IMR-90 (cell line): ENCODE data around the gene IL22. TPM values are rescaled to one million over a fixed set of nuclear protein-coding genes. Genes with fewer than 3 reads are reported as not detected.

Experiments
- ATAC-seq: fragments of 200-7000 bp; cut with Tn5 transposase; 2 replicates; pipeline ENCODE4 v1.9.1; 2020; ENCODE audit warnings: low read depth, mild to moderate bottlenecking, moderate library complexity
- BruUV-seq: library from RNA; stranded (reverse); fragments of 400-500 nt; replicated peaks from 2 replicates; lab custom pipeline; 2021; lab: Mats Ljungman, UMichigan
- CTCF ChIA-PET: fragments of 300-600 bp; formaldehyde crosslinking; extraction: SDS; loops from one replicate; lab custom pipeline; 2021; ENCODE audit warnings: antibody characterized with exemption; lab: Yijun Ruan, JAX
- POLR2A ChIA-PET: fragments of 300-600 bp; sonication (Branson Sonifier 250); formaldehyde crosslinking; loops from one replicate; lab custom pipeline; 2022; ENCODE audit warnings: antibody characterized with exemption; ENCODE audit not compliant: unreplicated experiment; lab: Charles Lee
- DNase-seq: peaks from one replicate; pipeline ENCODE4 v3.0.0; 2013
- H2AFZ ChIP-seq: replicated peaks from 2 replicates; pipeline ENCODE3; 2013; ENCODE audit warnings: low read length, mild to moderate bottlenecking; ENCODE audit not compliant: poor library complexity
- H2AK5ac ChIP-seq: 2 replicates; pipeline ENCODE4 v1.6.1; 2013; ENCODE audit warnings: low read depth, low read length, inconsistent platforms
- H2AK9ac ChIP-seq: replicated peaks from 2 replicates; pipeline ENCODE3; 2013; ENCODE audit warnings: mild to moderate bottlenecking, low read depth, low read length, moderate library complexity; ENCODE audit not compliant: poor library complexity
- H2BK120ac ChIP-seq: 2 replicates; pipeline ENCODE4 v1.6.1; 2013; ENCODE audit warnings: low read depth, low read length, inconsistent platforms
- H2BK15ac ChIP-seq: 3 replicates; pipeline ENCODE4 v1.6.1; 2013; ENCODE audit warnings: low read depth, low read length, inconsistent platforms
- H2BK20ac ChIP-seq: 2 replicates; pipeline ENCODE4 v1.6.1; 2013; ENCODE audit warnings: low read depth, mild to moderate bottlenecking, inconsistent platforms, low read length, moderate library complexity
- H2BK5ac ChIP-seq: 2 replicates; pipeline ENCODE4 v1.6.1; 2013; ENCODE audit warnings: mild to moderate bottlenecking, low read depth, low read length, inconsistent platforms; ENCODE audit not compliant: poor library complexity, severe bottlenecking
- H3K14ac ChIP-seq: replicated peaks from 2 replicates; pipeline ENCODE4 v1.6.1; 2013; ENCODE audit warnings: low read depth, low read length, inconsistent platforms
- H3K18ac ChIP-seq: 2 replicates; pipeline ENCODE4 v1.6.1; 2013; ENCODE audit warnings: low read depth, low read length, control low read depth
- H3K23ac ChIP-seq: 2 replicates; pipeline ENCODE4 v1.6.1; 2013; ENCODE audit warnings: low read depth, low read length, inconsistent platforms
- H3K27ac ChIP-seq: 2 replicates; pipeline ENCODE4 v1.5.1; 2013; ENCODE audit warnings: mild to moderate bottlenecking, control low read depth, low read length; ENCODE audit not compliant: insufficient read depth
- H3K27me3 ChIP-seq: 2 replicates; pipeline ENCODE4 v1.6.1; 2013; ENCODE audit warnings: low read length; ENCODE audit not compliant: control insufficient read depth, insufficient read depth
- H3K36me3 ChIP-seq: 2 replicates; pipeline ENCODE4 v1.6.1; 2013; ENCODE audit warnings: low read length, mixed read lengths; ENCODE audit not compliant: control insufficient read depth, insufficient read depth
- H3K4ac ChIP-seq: 2 replicates; pipeline ENCODE4 v1.6.1; 2013; ENCODE audit warnings: low read depth, low read length, inconsistent platforms
- H3K4me1 ChIP-seq: 2 replicates; pipeline ENCODE4 v1.6.1; 2013; ENCODE audit warnings: low read length, mixed read lengths; ENCODE audit not compliant: control insufficient read depth, insufficient read depth
- H3K4me2 ChIP-seq: 2 replicates; pipeline ENCODE4 v1.6.1; 2013; ENCODE audit warnings: low read depth, mild to moderate bottlenecking, control low read depth, low read length, moderate library complexity
- H3K4me3 ChIP-seq: 2 replicates; pipeline ENCODE4 v1.5.1; 2013; ENCODE audit warnings: low read depth, mild to moderate bottlenecking, control low read depth, low read length, moderate library complexity; ENCODE audit not compliant: insufficient read depth
- H3K56ac ChIP-seq: 2 replicates; pipeline ENCODE4 v1.6.1; 2013; ENCODE audit warnings: low read length, inconsistent platforms; ENCODE audit not compliant: insufficient read depth; ENCODE audit errors: extremely low read depth
- H3K79me1 ChIP-seq, 2 experiments: 2 replicates each; pipeline ENCODE4 v1.6.1; 2013; ENCODE audit warnings: low read length in 2 of 2, inconsistent platforms in 1 of 2, low read depth in 1 of 2
- H3K9ac ChIP-seq: 2 replicates; pipeline ENCODE4 v1.6.1; 2013; ENCODE audit warnings: low read depth, low read length, control low read depth
- H3K9me1 ChIP-seq: 2 replicates; pipeline ENCODE4 v1.6.1; 2013; ENCODE audit warnings: low read length, inconsistent platforms; ENCODE audit not compliant: insufficient read depth
- H3K9me3 ChIP-seq: 2 replicates; pipeline ENCODE4 v1.6.1; 2013; ENCODE audit warnings: low read length; ENCODE audit not compliant: control insufficient read depth, insufficient read depth
- H4K20me1 ChIP-seq: 2 replicates; pipeline ENCODE4 v1.6.1; 2013; ENCODE audit warnings: low read length, inconsistent platforms; ENCODE audit not compliant: insufficient read depth
- H4K5ac ChIP-seq: 2 replicates; pipeline ENCODE4 v1.6.1; 2013; ENCODE audit warnings: mild to moderate bottlenecking, low read depth, low read length, control low read depth
- H4K8ac ChIP-seq, 2 experiments: 2 replicates each; pipeline ENCODE4 v1.6.1; 2013; ENCODE audit warnings: low read depth in 2 of 2, low read length in 2 of 2, control low read depth in 1 of 2, inconsistent platforms in 1 of 2
- H4K91ac ChIP-seq: 2 replicates; pipeline ENCODE4 v1.6.1; 2013; ENCODE audit warnings: low read depth, low read length, inconsistent platforms; ENCODE audit not compliant: insufficient read depth
- CHD1 ChIP-seq: IDR thresholded peaks from 2 replicates; pipeline ENCODE4 v1.6.1; 2012; ENCODE audit warnings: low read depth, low read length, improper control_type of control experiment
- FOS ChIP-seq: fragments of 150-350 bp; IDR thresholded peaks from 2 replicates; pipeline ENCODE4 v1.6.1; 2016; ENCODE audit warnings: low read depth, low read length
- MAZ ChIP-seq: IDR thresholded peaks from 2 replicates; pipeline ENCODE4 v1.6.1; 2012; ENCODE audit warnings: low read depth, mild to moderate bottlenecking, low read length, improper control_type of control experiment, moderate library complexity, borderline replicate concordance
- POLR2A ChIP-seq: IDR thresholded peaks from 2 replicates; pipeline ENCODE4 v1.6.1; 2012; ENCODE audit warnings: mild to moderate bottlenecking, low read depth, low read length
- RAD21 ChIP-seq: IDR thresholded peaks from 2 replicates; pipeline ENCODE4 v1.6.1; 2012; ENCODE audit warnings: low read length, improper control_type of control experiment
- RCOR1 ChIP-seq: IDR thresholded peaks from 2 replicates; pipeline ENCODE4 v1.6.1; 2012; ENCODE audit warnings: mild to moderate bottlenecking, low read length, improper control_type of control experiment; ENCODE audit not compliant: insufficient replicate concordance
- WGBS, 2 experiments: methylation state at CpG; one replicate each; pipeline versions ENCODE4 v1.1.5 to v1.1.7; 2013; ENCODE audit warnings: missing lambda C conversion rate in 2 of 2; ENCODE audit not compliant: insufficient read length in 1 of 2; ENCODE audit errors: extremely low coverage in 2 of 2; 5-methylcytosine and 5-hydroxymethylcytosine counted together
- dilution Hi-C: fragments of 300-500 bp; cut with HindIII; formaldehyde crosslinking; loops from one replicate; pipeline ENCODE4 v1.14.3; 2018; ENCODE audit warnings: low sequenced_read_pairs; ENCODE audit not compliant: unreplicated experiment
- in situ Hi-C: fragments of 300-500 bp; cut with MboI; formaldehyde crosslinking; loops from 3 replicates; pipeline ENCODE4 v1.14.3; 2019; ENCODE audit warnings: low sequenced_read_pairs, inconsistent platforms, mixed read lengths
- intact Hi-C: fragments of 100-400 bp; cut with micrococcal nuclease; formaldehyde crosslinking; loops from 2 replicates; pipeline ENCODE4 v1.10.0; 2022
- polyA plus RNA-seq, 3 experiments: library from polyadenylated mRNA; depleted of rRNA; stranded (reverse); fragments of >200 nt; gene quantifications; 2 replicates each; pipeline ENCODE4 v1.2.3, GENCODE V29; 2012; ENCODE audit warnings: low replicate concordance in 1 of 3
- total RNA-seq: library from RNA; depleted of rRNA; stranded (reverse); fragments of >200 nt; gene quantifications from 2 replicates; pipeline ENCODE4 v1.2.3, GENCODE V29; 2012

IL22 gene
- total and polyA plus RNA-seq, 2 of the 4 experiments (the other 2 are of a cell fraction) = not detected

DNA sequence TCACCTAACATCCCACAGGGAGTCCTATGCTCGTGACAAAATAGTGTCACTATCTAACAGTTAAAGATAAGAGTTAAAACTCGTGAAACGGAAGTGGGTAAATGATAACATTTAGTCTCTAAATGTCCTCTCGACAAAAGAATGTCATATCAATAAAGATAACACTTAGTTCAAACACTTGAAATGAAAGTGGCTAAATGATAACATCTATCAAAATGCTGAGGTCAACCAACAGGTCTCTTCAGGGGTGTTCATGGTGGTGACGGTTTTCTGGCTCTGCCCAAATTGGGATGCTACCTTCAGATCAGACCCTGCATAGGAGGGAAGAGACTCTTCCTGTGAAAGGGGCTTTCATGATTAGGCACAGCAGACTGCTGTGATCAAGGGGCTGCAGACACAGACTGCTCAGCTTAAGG, 49.9 kb downstream of the IL22 start:
- Histone ChIP-seq H3K4me2 (no peak overlapping the region), H2AK9ac (no peak overlapping the region), H3K27ac (no peak overlapping the region), H3K36me3 (no peaks in the 10 kb centered on the region), H3K18ac (no peak overlapping the region), H4K20me1 (no peaks in the 10 kb centered on the region), H4K91ac (no peak overlapping the region), H3K9ac (no peak overlapping the region), H2AK5ac (no peak overlapping the region), H3K56ac (no peak overlapping the region), H3K23ac (no peak overlapping the region), H2BK5ac (no peak overlapping the region), H3K27me3 (peaks cover 4% of the 10 kb centered on the region), H3K4me3 (no peak overlapping the region), H2BK120ac (no peak overlapping the region), H3K9me3 (no peaks in the 10 kb centered on the region), H4K8ac (no peak overlapping the region), H2BK15ac (no peak overlapping the region), H3K14ac (no peak overlapping the region), H2AFZ (no peak overlapping the region), H3K4ac (no peak overlapping the region), H3K79me1 (no peaks in the 10 kb centered on the region), H4K5ac (no peak overlapping the region), H3K9me1 (no peaks in the 10 kb centered on the region), H2BK20ac (no peak overlapping the region), H3K4me1 (no peaks in the 10 kb centered on the region)
- ChIA-PET POLR2A (no interaction called here), CTCF (no interaction called here)
- in situ Hi-C loops = no loop called here
- no TSS peak for BruUV-seq
- ATAC-seq = no peak
- TF ChIP-seq FOS (no peak), RAD21 (no peak), CHD1 (no peak), RCOR1 (no peak), MAZ (no peak), POLR2A (no peak)
- dilution Hi-C loops = loop anchor here (25.0 kb wide), 1 partner anchor 109 kb away; no protein-coding TSS in a partner anchor
- no peak for DNase-seq
- no CpG with 5 or more reads among the region's 5 CpGs for WGBS, 2 experiments
- intact Hi-C loops = no loop called here
